Endothelial cell of umbilical vein (primary cell): ENCODE data around the gene RFPL4AL1. TPM values are rescaled to one million over a fixed set of nuclear protein-coding genes. Genes with fewer than 3 reads are reported as not detected.

Experiments
- BruUV-seq: library from RNA; stranded (reverse); fragments of 400-500 nt; replicated peaks from 2 replicates; lab custom pipeline; 2021; lab: Mats Ljungman, UMichigan
- CTCF ChIA-PET: fragments of 300-600, 350-600 bp; sonication (Branson Sonifier 250); formaldehyde crosslinking; loops from one replicate; lab custom pipeline; 2021; ENCODE audit warnings: antibody characterized with exemption, inconsistent platforms; lab: Charles Lee
- POLR2A ChIA-PET: fragments of 300-600, 350-600 bp; sonication (Branson Sonifier 250); formaldehyde crosslinking; loops from one replicate; lab custom pipeline; 2021; ENCODE audit warnings: antibody characterized with exemption, inconsistent platforms; lab: Charles Lee
- DNase-seq: peaks from one replicate; pipeline ENCODE4 v3.0.0-alpha.2; 2011; ENCODE audit warnings: low read depth, low spot score
- FAIRE-seq: peaks from 2 replicates; lab custom pipeline; 2011; peaks lifted over from hg19 to GRCh38; lab: Jason Lieb, UNC
- H2AFZ ChIP-seq: 2 replicates; pipeline ENCODE4 v1.6.0; 2012; ENCODE audit warnings: low read depth, low read length, control low read depth, inconsistent platforms
- H3K27ac ChIP-seq: 2 replicates; pipeline ENCODE4 v1.5.1; 2011; ENCODE audit warnings: low read depth, mild to moderate bottlenecking, control low read depth, low read length, moderate library complexity; ENCODE audit not compliant: insufficient read depth
- H3K27me3 ChIP-seq, 2 experiments: 2 replicates each; pipeline versions ENCODE4 v1.6.0 to v1.6.1; 2011; ENCODE audit warnings: low read length in 2 of 2, mixed read lengths in 1 of 2; ENCODE audit not compliant: control insufficient read depth in 2 of 2, insufficient read depth in 2 of 2
- H3K36me3 ChIP-seq, 2 experiments: 2 replicates in 1 of 2; 3 replicates in 1 of 2; pipeline ENCODE4 v1.5.1; 2011; ENCODE audit warnings: low read length in 2 of 2, mild to moderate bottlenecking in 1 of 2, moderate library complexity in 1 of 2; ENCODE audit not compliant: control insufficient read depth in 2 of 2, insufficient read depth in 2 of 2; ENCODE audit errors: extremely low read depth in 1 of 2
- H3K4me1 ChIP-seq: 3 replicates; pipeline ENCODE4 v1.5.1; 2011; ENCODE audit warnings: mild to moderate bottlenecking, low read length; ENCODE audit not compliant: control insufficient read depth, insufficient read depth; ENCODE audit errors: extremely low read depth
- H3K4me2 ChIP-seq: 2 replicates; pipeline ENCODE4 v1.6.1; 2011; ENCODE audit warnings: low read length, control low read depth, mixed read lengths; ENCODE audit not compliant: insufficient read depth
- H3K4me3 ChIP-seq, 3 experiments: fragments of 200-600 bp in 1 of 3; sonication (generic), shearing (Covaris generic) in 1 of 3; replicated peaks in 1 of 3; 2 replicates each; pipeline ENCODE4 v1.5.1; 2011 to 2016; ENCODE audit warnings: control low read depth in 3 of 3, low read length in 3 of 3, mild to moderate bottlenecking in 2 of 3, inconsistent platforms in 1 of 3, low read depth in 1 of 3, moderate library complexity in 1 of 3; ENCODE audit not compliant: insufficient read depth in 1 of 3
- H3K79me2 ChIP-seq: 2 replicates; pipeline ENCODE4 v1.6.0; 2012; ENCODE audit warnings: low read length, inconsistent platforms; ENCODE audit not compliant: control insufficient read depth, insufficient read depth
- H3K9ac ChIP-seq: replicated peaks from 2 replicates; pipeline ENCODE3; 2011; ENCODE audit warnings: low read length, control low read depth; ENCODE audit not compliant: insufficient read depth; ENCODE audit errors: extremely low read depth
- H3K9me1 ChIP-seq: replicated peaks from 3 replicates; pipeline ENCODE4 v1.6.0; 2011; ENCODE audit warnings: mild to moderate bottlenecking, low read length; ENCODE audit not compliant: control insufficient read depth, insufficient read depth; ENCODE audit errors: extremely low read depth
- H3K9me3 ChIP-seq: replicated peaks from 2 replicates; pipeline ENCODE4 v1.5.1; 2012; ENCODE audit warnings: low read length, inconsistent platforms; ENCODE audit not compliant: control insufficient read depth, insufficient read depth
- H4K20me1 ChIP-seq: replicated peaks from 2 replicates; pipeline ENCODE3; 2011; ENCODE audit warnings: mild to moderate bottlenecking, low read length; ENCODE audit not compliant: control insufficient read depth, insufficient read depth; ENCODE audit errors: extremely low read depth
- CTCF ChIP-seq, 2 donors: IDR thresholded peaks; 1 replicate in 1 of 2; 2 replicates in 1 of 2; pipeline ENCODE4 v1.5.1; 2011; ENCODE audit warnings: low read length in 2 of 2, mild to moderate bottlenecking in 2 of 2, moderate library complexity in 2 of 2, control low read depth in 1 of 2, inconsistent platforms in 1 of 2, low read depth in 1 of 2; ENCODE audit not compliant: insufficient read depth in 1 of 2; ENCODE audit errors: extremely low read depth in 1 of 2
- EZH2 ChIP-seq: IDR thresholded peaks from 2 replicates; pipeline ENCODE4 v1.6.1; 2012; ENCODE audit warnings: borderline replicate concordance, low read depth, mild to moderate bottlenecking, moderate library complexity, low read length, inconsistent platforms; ENCODE audit not compliant: severe bottlenecking
- FOS ChIP-seq: IDR thresholded peaks from 2 replicates; pipeline ENCODE4 v1.6.1; 2011; ENCODE audit warnings: mild to moderate bottlenecking, low read length, moderate library complexity, borderline replicate concordance; ENCODE audit not compliant: insufficient read depth
- GATA2 ChIP-seq: IDR thresholded peaks from 2 replicates; pipeline ENCODE4 v1.7.0; 2011; ENCODE audit warnings: low read depth, mild to moderate bottlenecking, moderate library complexity, mixed read lengths, low read length; ENCODE audit not compliant: insufficient read length, insufficient read depth
- JUN ChIP-seq: IDR thresholded peaks from 2 replicates; pipeline ENCODE4 v1.6.1; 2011; ENCODE audit warnings: borderline replicate concordance, low read depth; ENCODE audit not compliant: insufficient read length, insufficient read depth
- MAX ChIP-seq: IDR thresholded peaks from 2 replicates; pipeline ENCODE4 v1.6.1; 2011; ENCODE audit not compliant: insufficient read depth, insufficient read length
- MYC ChIP-seq: IDR thresholded peaks from one replicate; pipeline ENCODE4 v1.6.1; 2011; ENCODE audit warnings: mild to moderate bottlenecking, low read depth, low read length
- POLR2A ChIP-seq: IDR thresholded peaks from 2 replicates; pipeline ENCODE4 v1.6.1; 2012; ENCODE audit warnings: low read depth, mild to moderate bottlenecking, control low read depth, low read length
- POLR2AphosphoS5 ChIP-seq: IDR thresholded peaks from 2 replicates; pipeline ENCODE4 v1.6.1; 2012; ENCODE audit warnings: low read depth, mild to moderate bottlenecking, control low read depth, low read length, moderate library complexity; ENCODE audit not compliant: insufficient read depth
- dilution Hi-C: fragments of 300-500 bp; cut with MboI; formaldehyde crosslinking; loops from one replicate; pipeline ENCODE4 v1.15.0; 2019; ENCODE audit warnings: low sequenced_read_pairs; ENCODE audit not compliant: extremely low pct_ligation_motif_present
- intact Hi-C: fragments of 100-400 bp; cut with micrococcal nuclease; formaldehyde crosslinking; loops from one replicate; pipeline ENCODE4 v1.10.0; 2022
- polyA plus RNA-seq, 4 experiments: library from polyadenylated mRNA; depleted of rRNA in 3 of 4; stranded (reverse) in 3 of 4; unstranded in 1 of 4; fragments of >200 nt; gene quantifications; 2 replicates each; pipeline versions ENCODE4 v1.2.1 to v1.2.3, GENCODE V29; 2011 to 2012; ENCODE audit warnings: missing spikeins in 1 of 4
- total RNA-seq: library from RNA; stranded (reverse); gene quantifications from 2 replicates; pipeline ENCODE4 v1.2.3, GENCODE V29; 2021

The RFPL4AL1 gene
- total and polyA plus RNA-seq, 2 donors (not counting 3 experiments of a cell fraction or from before 2014, with no cell fraction given) = not detected

GRCh38 chr19:55781112-55781511, 12.2 kb downstream of the RFPL4AL1 start:
- Histone ChIP-seq H3K9me3 (no peaks in the 10 kb centered on the region), H2AFZ (no peak overlapping the region), H3K27me3 (no peaks in the 10 kb centered on the region), H4K20me1 (no peaks in the 10 kb centered on the region), H3K4me3 (no peak overlapping the region), H3K4me2 (no peak overlapping the region), H3K36me3 (no peaks in the 10 kb centered on the region), H3K27ac (no peak overlapping the region), H3K9ac (no peak overlapping the region), H3K9me1 (no peaks in the 10 kb centered on the region), H3K79me2 (no peaks in the 10 kb centered on the region), H3K4me1 (no peaks in the 10 kb centered on the region)
- POLR2A ChIA-PET = no interaction called here
- DNase-seq = no peak
- dilution Hi-C loops (no loop called here), intact Hi-C loops (no loop called here)
- TF ChIP-seq MYC (no peak), JUN (no peak), CTCF (IDR thresholded peaks at IDR 0.05; ENCODE audit: extremely low read depth in 1 of 2, insufficient read depth in 1 of 2, low read depth in 1 of 2, low read length in 2 of 2) (no peak), FOS (no peak), MAX (no peak), GATA2 (no peak), POLR2AphosphoS5 (no peak), POLR2A (no peak), EZH2 (no peak)
- BruUV-seq = no TSS peak
- FAIRE-seq = no peak
- CTCF ChIA-PET = no interaction called here
